Neural cell (in vitro differentiated cells): ENCODE data around the gene AOX1. TPM values are rescaled to one million over a fixed set of nuclear protein-coding genes. Genes with fewer than 3 reads are reported as not detected.

Source experiments
- H2AFZ ChIP-seq: fragments of 200-600, 300-800 bp; sonication (generic), shearing (Covaris generic); 2 replicates; pipeline ENCODE4 v1.6.0; 2014; ENCODE audit warnings: low read depth, mild to moderate bottlenecking, antibody characterized with exemption, low read length, moderate library complexity
- H3F3A ChIP-seq: fragments of 200-600 bp; shearing (Covaris generic); 2 replicates; pipeline ENCODE4 v1.6.1; 2016; ENCODE audit warnings: mild to moderate bottlenecking, moderate library complexity, mixed read lengths, antibody characterized with exemption, low read length; ENCODE audit not compliant: insufficient read depth, poor library complexity, severe bottlenecking
- H3K27ac ChIP-seq: fragments of 200-600, 300-800 bp; sonication (generic), shearing (Covaris generic); 2 replicates; pipeline ENCODE4 v1.5.1; 2014; ENCODE audit warnings: mild to moderate bottlenecking, low read length, moderate library complexity
- H3K27me3 ChIP-seq: fragments of 300-800, 200-600 bp; sonication (generic), shearing (Covaris generic); 2 replicates; pipeline ENCODE4 v1.6.0; 2014; ENCODE audit warnings: mild to moderate bottlenecking, low read depth, low read length, moderate library complexity; ENCODE audit not compliant: insufficient read depth
- H3K36me3 ChIP-seq: fragments of 300-800, 200-600 bp; sonication (generic), shearing (Covaris generic); 2 replicates; pipeline ENCODE4 v1.5.1; 2014; ENCODE audit warnings: mild to moderate bottlenecking, antibody characterized with exemption, low read length, moderate library complexity; ENCODE audit not compliant: insufficient read depth
- H3K4me2 ChIP-seq: fragments of 300-800, 200-600 bp; sonication (generic), shearing (Covaris generic); 2 replicates; pipeline ENCODE4 v1.6.0; 2014; ENCODE audit warnings: mild to moderate bottlenecking, low read length
- H3K4me3 ChIP-seq: fragments of 300-800, 200-600 bp; sonication (generic), shearing (Covaris generic); 2 replicates; pipeline ENCODE4 v1.5.1; 2014; ENCODE audit warnings: mild to moderate bottlenecking, low read length, moderate library complexity
- H3K79me2 ChIP-seq: fragments of 200-600 bp; shearing (Covaris generic); replicated peaks from 2 replicates; pipeline ENCODE4 v1.6.0; 2014; ENCODE audit warnings: mild to moderate bottlenecking, low read length, moderate library complexity; ENCODE audit not compliant: insufficient read depth
- H3K9ac ChIP-seq: fragments of 300-800, 200-600 bp; sonication (generic), shearing (Covaris generic); 2 replicates; pipeline ENCODE4 v1.6.1; 2016; ENCODE audit warnings: mild to moderate bottlenecking, low read length, mixed read lengths
- H3K9me2 ChIP-seq: fragments of 200-600 bp; shearing (Covaris generic); 2 replicates; pipeline ENCODE4 v1.6.1; 2016; ENCODE audit warnings: mild to moderate bottlenecking, low read length, mixed read lengths; ENCODE audit not compliant: insufficient read depth
- H3K9me3 ChIP-seq: fragments of 200-600, 300-800 bp; sonication (generic), shearing (Covaris generic); 2 replicates; pipeline ENCODE4 v1.6.1; 2016; ENCODE audit warnings: mild to moderate bottlenecking, mixed run types, low read length, moderate library complexity, mixed read lengths
- H4K20me1 ChIP-seq: fragments of 200-600 bp; shearing (Covaris generic); 2 replicates; pipeline ENCODE4 v1.6.1; 2016; ENCODE audit warnings: mild to moderate bottlenecking, mixed run types; ENCODE audit not compliant: insufficient read depth
- EP300 ChIP-seq: fragments of 450-650 bp; conservative IDR thresholded peaks from 2 replicates; pipeline ENCODE4 v1.6.1; 2014; ENCODE audit warnings: antibody characterized with exemption, mild to moderate bottlenecking, moderate library complexity; ENCODE audit not compliant: poor library complexity, severe bottlenecking
- EZH2 ChIP-seq: fragments of 200-600, 300-800 bp; shearing (Covaris generic), sonication (generic); IDR thresholded peaks from 2 replicates; pipeline ENCODE4 v1.6.1; 2014; ENCODE audit warnings: antibody characterized with exemption, low read length, borderline replicate concordance, mild to moderate bottlenecking; ENCODE audit not compliant: insufficient read depth, poor library complexity, severe bottlenecking
- MXI1 ChIP-seq: fragments of 450-650 bp; conservative IDR thresholded peaks from 2 replicates; pipeline ENCODE4 v1.6.1; 2014; ENCODE audit warnings: antibody characterized with exemption, mild to moderate bottlenecking; ENCODE audit not compliant: poor library complexity, severe bottlenecking
- RAD21 ChIP-seq: fragments of 450-650 bp; conservative IDR thresholded peaks from 2 replicates; pipeline ENCODE4 v1.6.1; 2014; ENCODE audit warnings: antibody characterized with exemption, mild to moderate bottlenecking, moderate library complexity
- SMC3 ChIP-seq: fragments of 450-650 bp; conservative IDR thresholded peaks from 2 replicates; pipeline ENCODE4 v1.6.1; 2014; ENCODE audit warnings: antibody characterized with exemption, mild to moderate bottlenecking, moderate library complexity; ENCODE audit not compliant: poor library complexity
- TAF1 ChIP-seq: IDR thresholded peaks from 2 replicates; pipeline ENCODE4 v1.6.1; 2012; ENCODE audit warnings: low read depth
- polyA plus RNA-seq: library from polyadenylated mRNA; depleted of rRNA; stranded (reverse); fragments of >200 nt; gene quantifications from 2 replicates; pipeline ENCODE4 v1.2.3, GENCODE V29; 2014
- TF ChIP-seq, protein P1 (sequence below): IDR thresholded peaks from 2 replicates; pipeline ENCODE4 v1.6.1; 2012; ENCODE audit warnings: borderline replicate concordance
- TF ChIP-seq, protein P2 (sequence below): fragments of 450-650 bp; IDR thresholded peaks from 2 replicates; pipeline ENCODE4 v1.5.1; 2014; ENCODE audit warnings: antibody characterized with exemption, mild to moderate bottlenecking, moderate library complexity; ENCODE audit not compliant: poor library complexity, severe bottlenecking

Gene AOX1
- polyA plus RNA-seq, 1 donor from 2014 or later = not detected

- H3K9me3 ChIP-seq = no peaks in the 10 kb centered on the region
- no peaks in the 10 kb centered on the region for H3K36me3 ChIP-seq
- no peak overlapping the region for H2AFZ ChIP-seq
- H3K9ac ChIP-seq = no peak overlapping the region
- H3K27ac ChIP-seq = no peak overlapping the region
- H3K79me2 ChIP-seq = no peaks in the 10 kb centered on the region
- H4K20me1 ChIP-seq = no peaks in the 10 kb centered on the region
- no peaks in the 10 kb centered on the region for H3F3A ChIP-seq
- no peaks in the 10 kb centered on the region for H3K9me2 ChIP-seq
- TF ChIP-seq, protein P1, sequence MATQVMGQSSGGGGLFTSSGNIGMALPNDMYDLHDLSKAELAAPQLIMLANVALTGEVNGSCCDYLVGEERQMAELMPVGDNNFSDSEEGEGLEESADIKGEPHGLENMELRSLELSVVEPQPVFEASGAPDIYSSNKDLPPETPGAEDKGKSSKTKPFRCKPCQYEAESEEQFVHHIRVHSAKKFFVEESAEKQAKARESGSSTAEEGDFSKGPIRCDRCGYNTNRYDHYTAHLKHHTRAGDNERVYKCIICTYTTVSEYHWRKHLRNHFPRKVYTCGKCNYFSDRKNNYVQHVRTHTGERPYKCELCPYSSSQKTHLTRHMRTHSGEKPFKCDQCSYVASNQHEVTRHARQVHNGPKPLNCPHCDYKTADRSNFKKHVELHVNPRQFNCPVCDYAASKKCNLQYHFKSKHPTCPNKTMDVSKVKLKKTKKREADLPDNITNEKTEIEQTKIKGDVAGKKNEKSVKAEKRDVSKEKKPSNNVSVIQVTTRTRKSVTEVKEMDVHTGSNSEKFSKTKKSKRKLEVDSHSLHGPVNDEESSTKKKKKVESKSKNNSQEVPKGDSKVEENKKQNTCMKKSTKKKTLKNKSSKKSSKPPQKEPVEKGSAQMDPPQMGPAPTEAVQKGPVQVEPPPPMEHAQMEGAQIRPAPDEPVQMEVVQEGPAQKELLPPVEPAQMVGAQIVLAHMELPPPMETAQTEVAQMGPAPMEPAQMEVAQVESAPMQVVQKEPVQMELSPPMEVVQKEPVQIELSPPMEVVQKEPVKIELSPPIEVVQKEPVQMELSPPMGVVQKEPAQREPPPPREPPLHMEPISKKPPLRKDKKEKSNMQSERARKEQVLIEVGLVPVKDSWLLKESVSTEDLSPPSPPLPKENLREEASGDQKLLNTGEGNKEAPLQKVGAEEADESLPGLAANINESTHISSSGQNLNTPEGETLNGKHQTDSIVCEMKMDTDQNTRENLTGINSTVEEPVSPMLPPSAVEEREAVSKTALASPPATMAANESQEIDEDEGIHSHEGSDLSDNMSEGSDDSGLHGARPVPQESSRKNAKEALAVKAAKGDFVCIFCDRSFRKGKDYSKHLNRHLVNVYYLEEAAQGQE = no peak
- TF ChIP-seq EP300 (no peak), MXI1 (no peak), TAF1 (no peak), EZH2 (no peak), RAD21 (no peak)
- TF ChIP-seq, protein P2, sequence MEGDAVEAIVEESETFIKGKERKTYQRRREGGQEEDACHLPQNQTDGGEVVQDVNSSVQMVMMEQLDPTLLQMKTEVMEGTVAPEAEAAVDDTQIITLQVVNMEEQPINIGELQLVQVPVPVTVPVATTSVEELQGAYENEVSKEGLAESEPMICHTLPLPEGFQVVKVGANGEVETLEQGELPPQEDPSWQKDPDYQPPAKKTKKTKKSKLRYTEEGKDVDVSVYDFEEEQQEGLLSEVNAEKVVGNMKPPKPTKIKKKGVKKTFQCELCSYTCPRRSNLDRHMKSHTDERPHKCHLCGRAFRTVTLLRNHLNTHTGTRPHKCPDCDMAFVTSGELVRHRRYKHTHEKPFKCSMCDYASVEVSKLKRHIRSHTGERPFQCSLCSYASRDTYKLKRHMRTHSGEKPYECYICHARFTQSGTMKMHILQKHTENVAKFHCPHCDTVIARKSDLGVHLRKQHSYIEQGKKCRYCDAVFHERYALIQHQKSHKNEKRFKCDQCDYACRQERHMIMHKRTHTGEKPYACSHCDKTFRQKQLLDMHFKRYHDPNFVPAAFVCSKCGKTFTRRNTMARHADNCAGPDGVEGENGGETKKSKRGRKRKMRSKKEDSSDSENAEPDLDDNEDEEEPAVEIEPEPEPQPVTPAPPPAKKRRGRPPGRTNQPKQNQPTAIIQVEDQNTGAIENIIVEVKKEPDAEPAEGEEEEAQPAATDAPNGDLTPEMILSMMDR = no peak
- H3K4me2 ChIP-seq = no peak overlapping the region
- H3K4me3 ChIP-seq = no peak overlapping the region
- H3K27me3 ChIP-seq = no peaks in the 10 kb centered on the region
These were observed 92.1 kb downstream of the AOX1 start for GRCh38 chr2:200677721-200678532.

- H3K9me2 ChIP-seq = no peaks in the 10 kb centered on the region
- no peak overlapping the region for H2AFZ ChIP-seq
- H3K27me3 ChIP-seq = no peaks in the 10 kb centered on the region
- no peak overlapping the region for H3K4me3 ChIP-seq
- H3K4me2 ChIP-seq = no peak overlapping the region
- no peak for TF ChIP-seq SMC3
- TF ChIP-seq, protein P1 = no peak
- no peak overlapping the region for H3K27ac ChIP-seq
- no peaks in the 10 kb centered on the region for H3K36me3 ChIP-seq
- no peaks in the 10 kb centered on the region for H4K20me1 ChIP-seq
- no peaks in the 10 kb centered on the region for H3K79me2 ChIP-seq
- H3F3A ChIP-seq = no peaks in the 10 kb centered on the region
- no peak overlapping the region for H3K9ac ChIP-seq
- H3K9me3 ChIP-seq = no peaks in the 10 kb centered on the region
These were observed 93.3 kb downstream of the AOX1 start for GRCh38 chr2:200679127-200679526.
